MV-4-11 (cell line): ENCODE data around the gene CST4.
"Not testable (repeated sequence)": the region's sequence is repeated elsewhere in the genome, so short reads cannot be mapped to it uniquely, and the experiment has no call there.

Source experiments
- DNase-seq: peaks from one replicate; lab custom pipeline; 2025; lab: John Stamatoyannopoulos, UW

CST4 gene

GRCh38 chr20:23688684-23689398 lies at the start of gene CST4:
Gene CST4, minus strand, starts transcription at chr20:23689038. Its CDS starts 69 bp downstream, at chr20:23688969.
- DNase-seq, result not testable (repeated sequence)

GRCh38 chr20:23735391-23735790 lies 46.6 kb upstream of the CST4 start:
- peak; percentile 30 for DNase-seq

GRCh38 chr20:23734949-23735348 lies 46.1 kb upstream of the CST4 start:
- not testable (repeated sequence) for DNase-seq

GRCh38 chr20:23734440-23734839 lies 45.6 kb upstream of the CST4 start:
- DNase-seq, result not testable (repeated sequence)

- no peak for DNase-seq
Observed at GRCh38 chr20:23727016-23727415, 38.2 kb upstream of the CST4 start.

- DNase-seq, result no peak
Observed at GRCh38 chr20:23725102-23725501, 36.3 kb upstream of the CST4 start.

- peak; percentile 2 for DNase-seq
Observed at GRCh38 chr20:23723659-23724307, 34.9 kb upstream of the CST4 start.

DNA sequence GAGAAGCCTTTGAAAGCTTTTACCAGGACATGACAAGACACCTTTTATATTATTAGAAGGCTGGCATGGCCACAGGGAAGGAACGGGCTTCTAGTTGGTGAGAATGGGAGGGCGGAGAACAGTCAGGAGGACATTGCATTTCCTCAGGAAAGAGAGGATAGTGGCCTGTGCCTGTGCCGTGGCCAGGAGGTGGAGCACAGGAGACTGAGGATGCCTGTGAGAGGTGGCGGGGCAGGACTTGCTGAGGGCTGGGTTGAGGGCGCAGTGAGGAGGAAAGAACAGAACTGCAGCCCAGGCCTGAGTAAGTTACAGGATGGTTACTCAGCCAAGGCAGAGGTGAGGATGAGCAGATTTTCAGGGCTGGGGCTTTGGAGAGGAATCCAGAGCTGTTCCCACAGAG lies 34.0 kb upstream of the CST4 start:
- DNase-seq, result not testable (repeated sequence)

GRCh38 chr20:23721962-23722361 lies 33.1 kb upstream of the CST4 start:
- no peak for DNase-seq

DNA sequence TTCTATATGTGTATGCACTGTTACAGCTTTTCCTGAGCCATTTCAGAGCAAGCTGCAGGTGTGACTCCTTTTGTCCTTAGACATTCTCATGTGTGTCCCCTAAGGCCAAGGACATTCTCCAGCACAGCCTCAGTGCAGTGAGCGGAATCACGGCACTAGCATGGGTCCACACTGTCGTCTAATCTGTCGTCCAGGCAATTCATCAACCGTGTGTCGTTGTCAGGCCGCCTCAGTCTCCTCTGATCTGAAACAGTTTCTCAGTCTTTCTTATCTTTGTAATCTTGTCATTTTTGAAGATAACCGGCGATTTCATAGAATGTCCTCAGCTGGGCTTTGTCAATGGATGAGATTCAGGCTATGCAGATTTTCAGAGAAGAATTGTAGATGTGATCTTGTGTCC lies 30.5 kb upstream of the CST4 start:
- DNase-seq, result not testable (repeated sequence)

DNA sequence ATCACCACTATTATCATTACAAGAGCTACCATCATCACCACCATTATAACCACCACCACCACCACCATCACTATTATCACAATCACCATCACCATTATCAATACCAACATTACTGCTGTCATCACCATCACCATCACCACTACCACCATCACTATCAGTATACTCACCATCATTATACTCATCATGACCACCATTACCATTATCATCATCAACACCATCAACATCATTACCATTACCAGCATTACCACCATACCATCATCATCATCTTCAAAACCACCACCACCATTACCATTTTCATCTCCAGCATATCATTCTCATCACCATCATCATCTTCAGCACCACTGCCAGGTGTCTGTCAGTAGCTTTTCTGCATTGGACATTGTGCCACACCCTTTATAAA lies 22.9 kb upstream of the CST4 start:
- DNase-seq, result not testable (repeated sequence)

DNA sequence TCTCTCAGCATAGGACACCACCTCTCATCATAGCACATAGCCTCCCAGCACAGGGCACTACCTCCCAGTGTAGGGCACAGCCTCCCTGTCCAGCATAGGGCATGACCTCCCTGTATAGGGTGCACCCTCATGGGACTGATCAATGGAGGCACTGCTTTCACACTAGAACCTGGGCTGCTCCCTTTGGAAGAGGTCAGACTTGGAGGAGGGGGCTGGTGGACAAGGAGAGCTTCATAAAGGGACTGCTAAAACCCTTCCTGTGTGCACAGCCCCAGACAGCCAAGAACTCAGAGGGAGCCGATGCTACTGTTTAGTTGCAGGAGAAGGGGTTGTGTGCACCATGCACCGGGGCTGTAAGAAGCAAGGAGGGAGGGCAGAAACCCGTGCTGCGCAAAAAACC lies 21.9 kb upstream of the CST4 start:
- DNase-seq, result no peak

GRCh38 chr20:23705895-23706294 lies 17.1 kb upstream of the CST4 start:
- DNase-seq, result no peak

DNA sequence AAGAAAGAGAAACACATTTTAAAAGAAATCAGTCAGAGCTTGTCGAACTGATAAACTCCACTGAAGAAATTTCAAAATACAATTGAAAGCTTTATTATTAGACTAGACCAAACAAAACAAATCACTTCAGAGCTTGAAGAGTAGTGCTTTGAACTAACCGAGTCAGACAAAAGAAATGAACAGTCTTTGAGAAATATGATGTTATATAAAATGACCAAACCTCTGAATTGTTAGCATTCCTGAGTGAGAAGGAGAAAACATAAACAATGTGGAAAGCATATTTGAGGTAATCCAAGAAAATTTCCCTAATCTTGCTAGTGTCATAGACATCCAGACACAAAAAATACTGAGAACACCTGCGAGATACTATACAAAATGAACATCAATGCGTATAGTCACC lies 13.2 kb upstream of the CST4 start:
- no peak for DNase-seq

DNA sequence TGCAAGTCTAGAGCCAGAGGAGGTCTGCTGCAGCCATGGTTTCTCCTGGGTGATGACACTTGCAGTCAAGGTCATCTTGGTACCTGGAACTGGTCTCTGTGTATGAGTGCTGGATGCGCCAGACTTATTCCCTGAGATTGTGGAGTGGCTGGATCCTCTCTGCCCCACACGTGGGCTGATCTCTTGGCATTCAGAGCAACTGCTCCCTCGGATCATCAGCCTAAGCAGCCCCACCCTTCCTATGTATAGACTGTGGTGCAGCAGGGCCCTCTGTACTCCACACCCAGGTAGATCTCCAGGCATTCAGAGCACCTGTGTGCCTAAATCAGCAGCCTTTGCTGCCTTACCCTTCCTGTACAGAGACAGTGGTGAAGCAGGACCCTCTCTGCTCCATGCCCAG lies 12.1 kb upstream of the CST4 start:
- DNase-seq, result no peak

GRCh38 chr20:23697947-23698346 lies 9.1 kb upstream of the CST4 start:
- DNase-seq, result no peak

DNA sequence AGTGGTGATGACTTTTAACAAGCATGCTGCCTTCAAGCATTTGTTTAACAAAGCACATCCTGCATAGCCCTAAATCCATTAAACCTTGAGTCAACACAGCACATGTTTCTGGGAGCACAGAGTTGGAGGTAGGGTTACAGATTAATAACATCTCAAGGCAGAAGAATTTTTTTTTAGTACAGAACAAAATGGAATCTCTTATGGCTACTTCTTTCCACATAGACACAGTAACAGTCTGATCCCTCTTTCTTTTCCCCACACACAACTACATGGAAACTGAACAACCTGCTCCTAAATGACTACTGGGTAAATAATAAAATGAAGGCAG lies 6.2 kb upstream of the CST4 start:
- DNase-seq, result not testable (repeated sequence)

- DNase-seq, result not testable (repeated sequence)
Observed at GRCh38 chr20:23694178-23695067, 5.6 kb upstream of the CST4 start.

GRCh38 chr20:23692725-23693619 lies 4.1 kb upstream of the CST4 start:
- DNase-seq, result peak; percentile 39

DNA sequence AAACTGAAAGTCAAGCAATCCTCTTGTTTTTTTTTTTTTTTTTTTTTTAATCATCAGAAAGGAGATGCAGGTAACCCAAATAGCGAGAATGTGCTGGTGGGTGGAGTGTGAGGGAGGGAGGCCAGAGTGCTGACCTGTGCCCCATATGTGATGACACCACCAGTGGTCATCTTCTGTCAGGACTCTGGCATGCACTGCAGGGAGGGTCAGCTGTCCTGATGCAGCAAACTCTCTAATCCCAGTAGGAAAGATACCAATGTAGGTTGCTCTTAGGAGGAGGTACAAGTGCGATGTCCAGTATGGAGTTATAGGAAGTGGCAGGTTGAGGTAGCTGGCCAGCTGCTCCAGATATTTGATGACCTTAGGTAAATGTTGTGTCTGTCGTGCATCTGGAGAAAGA lies 2.8 kb upstream of the CST4 start:
- DNase-seq, result no peak

DNA sequence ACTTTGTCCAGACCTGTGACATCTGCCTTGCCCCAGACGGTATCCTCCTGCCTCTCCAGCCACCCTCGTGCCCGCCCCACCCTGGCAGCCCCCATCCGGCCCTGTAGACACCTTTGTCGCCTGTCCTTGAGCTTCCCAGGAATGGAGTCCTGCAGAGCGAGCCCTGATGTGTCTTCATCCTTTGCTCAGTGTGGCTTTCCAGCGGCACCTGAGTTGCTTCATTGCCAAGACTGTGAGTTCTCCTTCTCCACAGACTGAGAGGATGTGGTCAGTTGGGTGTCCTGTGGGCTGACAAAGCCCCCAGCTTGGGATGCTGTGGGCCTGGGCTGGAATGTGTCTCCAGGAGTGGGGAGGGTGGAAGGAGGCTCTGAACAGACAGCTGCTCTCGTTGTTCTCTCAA lies 1.7 kb upstream of the CST4 start:
- no peak for DNase-seq

- DNase-seq, result no peak
Observed at GRCh38 chr20:23689399-23689690, 507 bp upstream of the CST4 start.
